HCT116 (cell line): Measurements from ENCODE around the gene LRP1B. TPM values are rescaled to one million over a fixed set of nuclear protein-coding genes. Genes with fewer than 3 reads are reported as not detected.

Experiments
- ATAC-seq: fragments of 200-7000 bp; cut with Tn5 transposase; 2 replicates; pipeline ENCODE4 v1.9.1; 2020; ENCODE audit warnings: mild to moderate bottlenecking, moderate library complexity
- BruUV-seq: library from RNA; stranded (reverse); fragments of 400-500 nt; replicated peaks from 2 replicates; lab custom pipeline; 2021; lab: Mats Ljungman, UMichigan
- CTCF ChIA-PET: fragments of 300-600 bp; sonication (Branson Sonifier 250); formaldehyde crosslinking; loops from one replicate; lab custom pipeline; 2021; ENCODE audit warnings: antibody characterized with exemption; lab: Charles Lee
- POLR2A ChIA-PET: fragments of 300-600, 350-600 bp; sonication (Branson Sonifier 250); formaldehyde crosslinking; loops from one replicate; lab custom pipeline; 2021; ENCODE audit warnings: antibody characterized with exemption; lab: Charles Lee
- RAD21 ChIA-PET, 2 experiments: fragments of 300-600 bp; sonication (Branson Sonifier 250); formaldehyde crosslinking; loops; one replicate each; lab custom pipeline; 2023; ENCODE audit warnings: low total read pairs in 2 of 2; ENCODE audit not compliant: uncharacterized antibody in 2 of 2, unreplicated experiment in 2 of 2, low non-redundant PET in 1 of 2; lab: Charles Lee
- DNase-seq: peaks from one replicate; pipeline ENCODE4 v3.0.0-alpha.2; 2010; ENCODE audit warnings: low read depth, low spot score
- H2AFZ ChIP-seq: fragments of 200-600 bp; shearing (Covaris generic), sonication (generic); 2 replicates; pipeline ENCODE4 v1.6.1; 2017; ENCODE audit warnings: low read depth, mixed run types, mixed read lengths, antibody characterized with exemption, low read length; ENCODE audit not compliant: poor library complexity, severe bottlenecking
- H3K27ac ChIP-seq: 2 replicates; pipeline ENCODE4 v1.5.1; 2012; ENCODE audit warnings: low read depth, low read length
- H3K27me3 ChIP-seq: fragments of 200-600 bp; sonication (generic); 2 replicates; pipeline ENCODE4 v1.6.1; 2016; ENCODE audit warnings: mixed run types, low read length, mixed read lengths; ENCODE audit not compliant: insufficient read depth
- H3K36me3 ChIP-seq, 2 experiments: fragments of 200-500 bp in 1 of 2; fragments of 200-600 bp in 1 of 2; sonication (Bioruptor generic) in 1 of 2; sonication (generic) in 1 of 2; 2 replicates each; pipeline versions ENCODE4 v1.5.1 to v1.6.1; 2014 to 2016; ENCODE audit warnings: low read length in 2 of 2, inconsistent platforms in 1 of 2, mixed read lengths in 1 of 2, mixed run types in 1 of 2; ENCODE audit not compliant: insufficient read depth in 2 of 2, control insufficient read depth in 1 of 2
- H3K4me1 ChIP-seq, 2 experiments: fragments of 200-600 bp in 1 of 2; sonication (generic) in 1 of 2; 2 replicates each; pipeline versions ENCODE4 v1.5.1 to v1.6.1; 2012 to 2017; ENCODE audit warnings: low read length in 2 of 2, inconsistent platforms in 1 of 2, mild to moderate bottlenecking in 1 of 2, mixed read lengths in 1 of 2, mixed run types in 1 of 2, moderate library complexity in 1 of 2; ENCODE audit not compliant: insufficient read depth in 2 of 2, control insufficient read depth in 1 of 2
- H3K4me2 ChIP-seq: fragments of 200-600 bp; sonication (generic); 2 replicates; pipeline ENCODE4 v1.6.1; 2017; ENCODE audit warnings: mixed run types, low read length, mixed read lengths
- H3K4me3 ChIP-seq, 2 experiments: fragments of 200-600 bp in 1 of 2; sonication (generic) in 1 of 2; replicated peaks in 1 of 2; 2 replicates each; pipeline ENCODE4 v1.5.1; 2011 to 2016; ENCODE audit warnings: low read length in 2 of 2, control low read depth in 1 of 2, low read depth in 1 of 2, mild to moderate bottlenecking in 1 of 2, mixed read lengths in 1 of 2, mixed run types in 1 of 2
- H3K79me2 ChIP-seq: fragments of 200-600 bp; sonication (generic); 2 replicates; pipeline ENCODE4 v1.6.1; 2017; ENCODE audit warnings: mild to moderate bottlenecking, mixed run types, low read length, moderate library complexity, mixed read lengths; ENCODE audit not compliant: insufficient read depth
- H3K9ac ChIP-seq: fragments of 200-600 bp; sonication (generic); 2 replicates; pipeline ENCODE4 v1.6.1; 2016; ENCODE audit warnings: low read length, mixed read lengths
- H3K9me2 ChIP-seq: fragments of 200-600 bp; sonication (generic), shearing (Covaris generic); 2 replicates; pipeline ENCODE4 v1.6.1; 2017; ENCODE audit warnings: mixed run types, mild to moderate bottlenecking, moderate library complexity; ENCODE audit not compliant: insufficient read depth
- H3K9me3 ChIP-seq, 2 experiments: fragments of 200-500 bp in 1 of 2; fragments of 200-600 bp in 1 of 2; sonication (Bioruptor generic) in 1 of 2; sonication (generic) in 1 of 2; 2 replicates each; pipeline ENCODE4 v1.6.1; 2014 to 2017; ENCODE audit warnings: low read length in 2 of 2, mixed read lengths in 2 of 2, inconsistent platforms in 1 of 2, low read depth in 1 of 2, mild to moderate bottlenecking in 1 of 2, mixed run types in 1 of 2, moderate library complexity in 1 of 2; ENCODE audit not compliant: control insufficient read depth in 1 of 2, insufficient read depth in 1 of 2
- H4K20me1 ChIP-seq: fragments of 200-600 bp; sonication (generic), shearing (Covaris generic); 2 replicates; pipeline ENCODE4 v1.6.1; 2017; ENCODE audit warnings: mixed run types, mild to moderate bottlenecking, moderate library complexity; ENCODE audit not compliant: insufficient read depth
- ATF3 ChIP-seq: IDR thresholded peaks from 2 replicates; pipeline ENCODE4 v1.6.1; 2012
- CBX3 ChIP-seq: IDR thresholded peaks from 2 replicates; pipeline ENCODE4 v1.6.1; 2012; ENCODE audit warnings: low read depth
- CEBPB ChIP-seq: IDR thresholded peaks from 2 replicates; pipeline ENCODE4 v1.6.1; 2012; ENCODE audit warnings: low read depth
- EZH2phosphoT487 ChIP-seq: fragments of 200-600 bp; IDR thresholded peaks from 2 replicates; pipeline ENCODE4 v1.6.1; 2018; ENCODE audit warnings: antibody characterized with exemption, borderline replicate concordance
- FOSL1 ChIP-seq: IDR thresholded peaks from 2 replicates; pipeline ENCODE4 v1.6.1; 2012; ENCODE audit warnings: low read depth
- MAX ChIP-seq: IDR thresholded peaks from 2 replicates; pipeline ENCODE4 v1.6.1; 2012
- POLR2AphosphoS5 ChIP-seq: IDR thresholded peaks from 2 replicates; pipeline ENCODE4 v1.6.1; 2011; ENCODE audit warnings: mild to moderate bottlenecking, low read depth, low read length, moderate library complexity
- RAD21 ChIP-seq: IDR thresholded peaks from 2 replicates; pipeline ENCODE4 v1.6.1; 2012; ENCODE audit warnings: low read depth, mild to moderate bottlenecking
- REST ChIP-seq: IDR thresholded peaks from 2 replicates; pipeline ENCODE4 v1.6.1; 2012; ENCODE audit warnings: low read depth
- SIN3A ChIP-seq: IDR thresholded peaks from 2 replicates; pipeline ENCODE4 v1.6.1; 2012; ENCODE audit warnings: low read depth
- SP1 ChIP-seq: IDR thresholded peaks from 2 replicates; pipeline ENCODE4 v1.6.1; 2012; ENCODE audit warnings: low read depth
- ZFX ChIP-seq: fragments of 450-650 bp; IDR thresholded peaks from 2 replicates; pipeline ENCODE4 v1.6.1; 2017
- ZNF274 ChIP-seq: fragments of 200-500 bp; sonication (Bioruptor generic); IDR thresholded peaks from 2 replicates; pipeline ENCODE4 v1.6.1; 2014; ENCODE audit warnings: mild to moderate bottlenecking, low read depth, low read length, inconsistent platforms
- intact Hi-C: fragments of 100-400 bp; cut with micrococcal nuclease; formaldehyde crosslinking; loops from 2 replicates; pipeline ENCODE4 v1.10.0; 2022
- total RNA-seq: library from RNA; stranded (reverse); gene quantifications from one replicate; pipeline ENCODE4 v1.2.1, GENCODE V29; 2021; ENCODE audit not compliant: unreplicated experiment

Gene LRP1B
- total RNA-seq, 1 experiment from 2014 or later = 0.34 TPM

- H3K36me3 ChIP-seq = no peaks in the 10 kb centered on the region
- H3K4me2 ChIP-seq = no peak overlapping the region
- ChIA-PET CTCF (no interaction called here), POLR2A (no interaction called here), RAD21 (no interaction called here)
- no peak overlapping the region for H3K9ac ChIP-seq
- no peaks in the 10 kb centered on the region for H3K79me2 ChIP-seq
- no peaks in the 10 kb centered on the region for H3K9me3 ChIP-seq
- no peak overlapping the region for H3K27ac ChIP-seq
- no peak for TF ChIP-seq CEBPB
- no peak for TF ChIP-seq ATF3
- no peak for TF ChIP-seq RAD21
- no peak for TF ChIP-seq ZNF274
- no peak for TF ChIP-seq FOSL1
- TF ChIP-seq REST = no peak
- no peak for TF ChIP-seq EZH2phosphoT487
- TF ChIP-seq POLR2AphosphoS5 = no peak
- TF ChIP-seq MAX = no peak
- TF ChIP-seq CBX3 = no peak
- no peak for TF ChIP-seq SP1
- no peak for TF ChIP-seq ZFX
- no peak for TF ChIP-seq SIN3A
- no peaks in the 10 kb centered on the region for H3K4me1 ChIP-seq
- ATAC-seq = no peak
- no peaks in the 10 kb centered on the region for H3K9me2 ChIP-seq
- H3K27me3 ChIP-seq = no peaks in the 10 kb centered on the region
- H2AFZ ChIP-seq = no peak overlapping the region
- H4K20me1 ChIP-seq = no peaks in the 10 kb centered on the region
- no TSS peak for BruUV-seq
- H3K4me3 ChIP-seq = no peak overlapping the region
- no peak for DNase-seq
- intact Hi-C loops = no loop called here
Measured at GRCh38 chr2:140942284-140942683, 1188.5 kb downstream of the LRP1B start.
